Sigmoid colon (tissue), 7 donors: ENCODE data around the gene APOB. TPM values are rescaled to one million over a fixed set of nuclear protein-coding genes. Genes with fewer than 3 reads are reported as not detected.
A peak's percentile ranks its signal among the peaks of the same experiment; 100 is the strongest.

Experiments used
- DNase-seq: peaks from one replicate; pipeline ENCODE4 v3.0.0-alpha.2; 2019
- H3K27ac ChIP-seq, 4 donors: fragments of 200-600 bp; sonication (generic); one replicate each; pipeline ENCODE4 v1.5.1; 2016 to 2019; ENCODE audit warnings: mild to moderate bottlenecking in 1 of 4
- H3K27me3 ChIP-seq, 3 donors: fragments of 200-600 bp; sonication (generic); one replicate each; pipeline ENCODE4 v1.5.1; 2019; ENCODE audit warnings: mild to moderate bottlenecking in 1 of 3
- H3K36me3 ChIP-seq, 4 donors: fragments of 200-600 bp; sonication (generic); one replicate each; pipeline ENCODE4 v1.5.1; 2016 to 2019
- H3K4me1 ChIP-seq, 4 donors: fragments of 200-600 bp; sonication (generic); one replicate each; pipeline ENCODE4 v1.5.1; 2017 to 2019
- H3K4me3 ChIP-seq, 4 donors: fragments of 200-600 bp; sonication (generic); one replicate each; pipeline ENCODE4 v1.5.1; 2017 to 2019; ENCODE audit warnings: mild to moderate bottlenecking in 2 of 4, moderate library complexity in 1 of 4
- H3K9me3 ChIP-seq, 4 donors: fragments of 200-600 bp in 3 of 4; sonication (generic) in 3 of 4; one replicate each; pipeline versions ENCODE4 v1.5.1 to v1.6.1; 2013 to 2019
- CTCF ChIP-seq, 4 experiments: fragments of 450-650 bp in 3 of 4; fragments of 200-600 bp in 1 of 4; IDR thresholded peaks; one replicate each; pipeline ENCODE4 v1.5.1; 2016 to 2019; ENCODE audit warnings: antibody characterized with exemption in 4 of 4, mild to moderate bottlenecking in 3 of 4, moderate library complexity in 2 of 4
- EP300 ChIP-seq, 4 donors: sonication (generic); formaldehyde crosslinking; IDR thresholded peaks; one replicate each; pipeline ENCODE4 v1.6.1; 2017; ENCODE audit warnings: antibody characterized with exemption in 4 of 4
- POLR2A ChIP-seq, 2 donors: fragments of 450-650 bp; IDR thresholded peaks; one replicate each; pipeline ENCODE4 v1.6.1; 2016; ENCODE audit warnings: antibody characterized with exemption in 2 of 2, mild to moderate bottlenecking in 2 of 2, moderate library complexity in 2 of 2
- POLR2AphosphoS5 ChIP-seq, 4 donors: sonication (generic); formaldehyde crosslinking; IDR thresholded peaks; one replicate each; pipeline ENCODE4 v1.6.1; 2017; ENCODE audit warnings: antibody characterized with exemption in 4 of 4
- WGBS, 2 donors: extraction: QIAGEN DNeasy Blood & Tissue Kit; methylation state at CpG; one replicate each; pipeline ENCODE4 v1.1.7; 2013; 5-methylcytosine and 5-hydroxymethylcytosine counted together
- intact Hi-C: fragments of 100-400 bp; cut with DNase I; formaldehyde crosslinking; loops from one replicate; pipeline ENCODE4 v1.15.1; 2023
- polyA plus RNA-seq, 3 donors: library from polyadenylated mRNA; stranded (reverse); fragments of 200-250 nt; gene quantifications; one replicate each; pipeline ENCODE4 v1.2.3, GENCODE V29; 2013
- total RNA-seq, 4 donors: library from RNA; depleted of rRNA; stranded (reverse); fragments of >200 nt; gene quantifications; one replicate each; pipeline ENCODE4 v1.1.0, GENCODE V29; 2016
- donor health status: healthy with polysubstance abuse.
- donor health status: Bipolar disorder and iron deficiency.
- donor health status: healthy.

APOB gene
- total and polyA plus RNA-seq, 7 donors = under 0.01 to 3.6 (median 0.69) TPM; not detected in 1

GRCh38 chr2:21028021-21028947 is 15.6 kb downstream of the APOB start:
- no peak for DNase-seq
- no peak for TF ChIP-seq POLR2AphosphoS5 (IDR thresholded peaks at IDR 0.05)
- TF ChIP-seq CTCF (IDR thresholded peaks at IDR 0.05) = no peak
- TF ChIP-seq POLR2A (IDR thresholded peaks at IDR 0.05) = no peak
- no peak for TF ChIP-seq EP300 (IDR thresholded peaks at IDR 0.05)
- intact Hi-C loops = no loop called here
- WGBS, 2 donors = 88 to 89% methylated on average over 4 of the region's 4 CpGs
- no peaks in the 10 kb centered on the region for H3K36me3 ChIP-seq
- no peaks in the 10 kb centered on the region for H3K27me3 ChIP-seq
- no peak overlapping the region for H3K4me3 ChIP-seq
- no peaks in the 10 kb centered on the region for H3K4me1 ChIP-seq
- H3K27ac ChIP-seq = no peak overlapping the region
- no peaks in the 10 kb centered on the region for H3K9me3 ChIP-seq

GRCh38 chr2:21026479-21027282 is 17.2 kb downstream of the APOB start:
- DNase-seq = no peak
- TF ChIP-seq POLR2AphosphoS5 (IDR thresholded peaks at IDR 0.05) = no peak
- TF ChIP-seq EP300 (IDR thresholded peaks at IDR 0.05) = no peak
- no peak for TF ChIP-seq CTCF (IDR thresholded peaks at IDR 0.05)
- no peak for TF ChIP-seq POLR2A (IDR thresholded peaks at IDR 0.05)
- Histone ChIP-seq H3K9me3 (no peaks in the 10 kb centered on the region), H3K27ac (peak overlapping the region in 1 of 4 donors; percentile 12), H3K4me3 (no peak overlapping the region), H3K27me3 (no peaks in the 10 kb centered on the region), H3K4me1 (no peaks in the 10 kb centered on the region), H3K36me3 (no peaks in the 10 kb centered on the region)
- intact Hi-C loops = no loop called here

GRCh38 chr2:21025690-21026478 is 18.0 kb downstream of the APOB start:
- Histone ChIP-seq H3K27ac (peak overlapping the region in 1 of 4 donors; percentile 12), H3K4me3 (no peak overlapping the region), H3K9me3 (no peaks in the 10 kb centered on the region), H3K36me3 (no peaks in the 10 kb centered on the region), H3K27me3 (no peaks in the 10 kb centered on the region), H3K4me1 (no peaks in the 10 kb centered on the region)
- no peak for DNase-seq
- intact Hi-C loops = no loop called here
- WGBS, 2 donors = 85 to 89% methylated on average over 11 of the region's 11 CpGs
- no peak for TF ChIP-seq POLR2A (IDR thresholded peaks at IDR 0.05)
- no peak for TF ChIP-seq CTCF (IDR thresholded peaks at IDR 0.05)
- no peak for TF ChIP-seq EP300 (IDR thresholded peaks at IDR 0.05)
- TF ChIP-seq POLR2AphosphoS5 (IDR thresholded peaks at IDR 0.05) = no peak

GRCh38 chr2:21024722-21025389 is 19.0 kb downstream of the APOB start:
- Histone ChIP-seq H3K4me1 (no peaks in the 10 kb centered on the region), H3K9me3 (no peaks in the 10 kb centered on the region), H3K27me3 (no peaks in the 10 kb centered on the region), H3K36me3 (no peaks in the 10 kb centered on the region), H3K4me3 (no peak overlapping the region), H3K27ac (no peak overlapping the region)
- intact Hi-C loops = no loop called here
- DNase-seq = no peak
- TF ChIP-seq CTCF (IDR thresholded peaks at IDR 0.05) (no peak), POLR2A (IDR thresholded peaks at IDR 0.05) (no peak)
- WGBS, 2 donors = 92% methylated on average over 7 of the region's 7 CpGs
